ENCODE data around the gene CLMN. TPM values are rescaled to one million over a fixed set of nuclear protein-coding genes. Genes with fewer than 3 reads are reported as not detected.

CLMN gene
- total and polyA plus RNA-seq, 4 donors, result 4.5 to 33.5 (median 11.7) TPM

- DNase-seq (no peak), ATAC-seq (ENCODE audit: insufficient read depth, low FRiP score) (no peak)
- H3K9ac ChIP-seq (ENCODE audit: insufficient read depth in 1 of 2, low read length in 2 of 2), result no peak overlapping the region
- TF ChIP-seq CTCF (IDR thresholded peaks at IDR 0.05; ENCODE audit: control extremely low read depth, extremely low read depth), result no peak
- no peaks in the 10 kb centered on the region for H3K9me3 ChIP-seq (ENCODE audit: control insufficient read depth in 4 of 4, insufficient read depth in 3 of 4, low read length in 3 of 4)
- H3K27me3 ChIP-seq (ENCODE audit: control insufficient read depth in 3 of 3, insufficient read depth in 3 of 3, low read length in 2 of 3), result no peaks in the 10 kb centered on the region
- H3K27ac ChIP-seq (ENCODE audit: low read depth in 1 of 2, low read length in 1 of 2), result no peak overlapping the region
- H3K36me3 ChIP-seq (ENCODE audit: control insufficient read depth in 4 of 4, insufficient read depth in 4 of 4, low read length in 4 of 4), result no peaks in the 10 kb centered on the region
- H3K4me3 ChIP-seq, result no peak overlapping the region
- peaks cover 0 to under 1% (median 0%) of the 10 kb centered on the region in 5 donors for H3K4me1 ChIP-seq (ENCODE audit: control insufficient read depth in 5 of 5, insufficient read depth in 5 of 5, low read length in 5 of 5)
- 87 to 91% methylated on average over 2 of the region's 2 CpGs for WGBS, 2 donors
These were observed 15.4 kb upstream of the CLMN start for GRCh38 chr14:95335071-95335470.

GRCh38 chr14:95334044-95334443, 14.3 kb upstream of the CLMN start:
- Histone ChIP-seq H3K4me1 (ENCODE audit: control insufficient read depth in 5 of 5, insufficient read depth in 5 of 5, low read length in 5 of 5) (no peaks in the 10 kb centered on the region), H3K9ac (ENCODE audit: insufficient read depth in 1 of 2, low read length in 2 of 2) (no peak overlapping the region), H3K27me3 (ENCODE audit: control insufficient read depth in 3 of 3, insufficient read depth in 3 of 3, low read length in 2 of 3) (no peaks in the 10 kb centered on the region), H3K27ac (ENCODE audit: low read depth in 1 of 2, low read length in 1 of 2) (no peak overlapping the region), H3K9me3 (ENCODE audit: control insufficient read depth in 4 of 4, insufficient read depth in 3 of 4, low read length in 3 of 4) (no peaks in the 10 kb centered on the region), H3K4me3 (no peak overlapping the region), H3K36me3 (ENCODE audit: control insufficient read depth in 4 of 4, insufficient read depth in 4 of 4, low read length in 4 of 4) (no peaks in the 10 kb centered on the region)
- WGBS, 2 donors, result 77 to 79% methylated on average over 6 of the region's 6 CpGs
- no peak for TF ChIP-seq CTCF (IDR thresholded peaks at IDR 0.05; ENCODE audit: control extremely low read depth, extremely low read depth)
- ATAC-seq (ENCODE audit: insufficient read depth, low FRiP score), result no peak
- DNase-seq, result no peak

DNA sequence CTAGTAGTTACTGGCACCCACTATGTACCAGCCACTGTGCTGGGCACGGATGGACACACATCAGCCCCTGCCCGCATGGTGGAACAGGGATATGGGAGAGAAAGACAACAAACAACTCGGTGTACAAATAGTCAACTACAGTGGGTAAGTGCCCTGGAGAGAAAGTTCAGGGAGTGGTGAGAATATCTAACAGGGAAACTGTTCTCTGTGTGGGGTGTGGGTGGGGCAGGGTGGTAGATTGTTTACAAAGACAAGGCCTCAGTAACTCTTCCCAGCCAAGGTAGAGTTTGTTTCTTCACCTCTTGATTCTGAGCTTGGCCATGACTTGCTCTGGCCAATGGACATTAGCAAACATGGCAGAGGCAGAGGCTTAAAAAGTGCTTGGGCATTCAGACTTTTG, 12.9 kb upstream of the CLMN start:
- WGBS, 2 donors, result 89 to 91% methylated on average over 3 of the region's 3 CpGs
- no peaks in the 10 kb centered on the region for H3K9me3 ChIP-seq (ENCODE audit: control insufficient read depth in 4 of 4, insufficient read depth in 3 of 4, low read length in 3 of 4)
- no peak overlapping the region for H3K9ac ChIP-seq (ENCODE audit: insufficient read depth in 1 of 2, low read length in 2 of 2)
- ATAC-seq (ENCODE audit: insufficient read depth, low FRiP score), result no peak
- no peaks in the 10 kb centered on the region for H3K27me3 ChIP-seq (ENCODE audit: control insufficient read depth in 3 of 3, insufficient read depth in 3 of 3, low read length in 2 of 3)
- no peak for DNase-seq
- no peak for TF ChIP-seq CTCF (IDR thresholded peaks at IDR 0.05; ENCODE audit: control extremely low read depth, extremely low read depth)
- no peaks in the 10 kb centered on the region for H3K4me1 ChIP-seq (ENCODE audit: control insufficient read depth in 5 of 5, insufficient read depth in 5 of 5, low read length in 5 of 5)
- no peak overlapping the region for H3K27ac ChIP-seq (ENCODE audit: low read depth in 1 of 2, low read length in 1 of 2)
- no peaks in the 10 kb centered on the region for H3K36me3 ChIP-seq (ENCODE audit: control insufficient read depth in 4 of 4, insufficient read depth in 4 of 4, low read length in 4 of 4)
- no peak overlapping the region for H3K4me3 ChIP-seq

GRCh38 chr14:95331708-95332408, 12.2 kb upstream of the CLMN start:
- no peak for TF ChIP-seq CTCF (IDR thresholded peaks at IDR 0.05; ENCODE audit: control extremely low read depth, extremely low read depth)
- ATAC-seq (ENCODE audit: insufficient read depth, low FRiP score) (no peak), DNase-seq (no peak)
- no peaks in the 10 kb centered on the region for H3K27me3 ChIP-seq (ENCODE audit: control insufficient read depth in 3 of 3, insufficient read depth in 3 of 3, low read length in 2 of 3)
- WGBS, 2 donors, result 81 to 83% methylated on average over 10 of the region's 10 CpGs
- peaks cover 0 to 1% (median 0%) of the 10 kb centered on the region in 5 donors for H3K4me1 ChIP-seq (ENCODE audit: control insufficient read depth in 5 of 5, insufficient read depth in 5 of 5, low read length in 5 of 5)
- H3K4me3 ChIP-seq, result no peak overlapping the region
- H3K9me3 ChIP-seq (ENCODE audit: control insufficient read depth in 4 of 4, insufficient read depth in 3 of 4, low read length in 3 of 4), result no peaks in the 10 kb centered on the region
- no peaks in the 10 kb centered on the region for H3K36me3 ChIP-seq (ENCODE audit: control insufficient read depth in 4 of 4, insufficient read depth in 4 of 4, low read length in 4 of 4)
- no peak overlapping the region for H3K9ac ChIP-seq (ENCODE audit: insufficient read depth in 1 of 2, low read length in 2 of 2)
- no peak overlapping the region for H3K27ac ChIP-seq (ENCODE audit: low read depth in 1 of 2, low read length in 1 of 2)

Data from lung (tissue), 12 donors.